Fibroblast of lung (primary cell): ENCODE measurements around the gene DOCK7. TPM values are rescaled to one million over a fixed set of nuclear protein-coding genes. Genes with fewer than 3 reads are reported as not detected.

Experiments
- DNase-seq, 2 donors: peaks; one replicate each; pipeline versions ENCODE4 v3.0.0 to v3.0.0-alpha.2; 2010; ENCODE audit warnings: low read depth in 2 of 2
- H2AFZ ChIP-seq: 2 replicates; pipeline ENCODE4 v1.5.1; 2012; ENCODE audit warnings: low read length, control low read depth, inconsistent platforms
- H3K27ac ChIP-seq: 2 replicates; pipeline ENCODE4 v1.5.1; 2011; ENCODE audit warnings: low read length, control low read depth; ENCODE audit not compliant: insufficient read depth
- H3K27me3 ChIP-seq: 2 replicates; pipeline ENCODE4 v1.5.1; 2011; ENCODE audit warnings: mild to moderate bottlenecking, low read length; ENCODE audit not compliant: control insufficient read depth, insufficient read depth
- H3K36me3 ChIP-seq: 2 replicates; pipeline ENCODE4 v1.5.1; 2011; ENCODE audit warnings: low read length; ENCODE audit not compliant: control insufficient read depth, insufficient read depth
- H3K4me1 ChIP-seq: 2 replicates; pipeline ENCODE4 v1.5.1; 2011; ENCODE audit warnings: low read length; ENCODE audit not compliant: control insufficient read depth, insufficient read depth; ENCODE audit errors: extremely low read depth
- H3K4me2 ChIP-seq: 2 replicates; pipeline ENCODE4 v1.5.1; 2011; ENCODE audit warnings: low read length, control low read depth; ENCODE audit not compliant: insufficient read depth; ENCODE audit errors: extremely low read depth
- H3K4me3 ChIP-seq, 4 experiments: fragments of 200-600 bp in 1 of 4; sonication (generic) in 1 of 4; replicated peaks in 1 of 4; 2 replicates each; pipeline ENCODE4 v1.5.1; 2011 to 2016; ENCODE audit warnings: low read length in 4 of 4, low read depth in 3 of 4, mild to moderate bottlenecking in 3 of 4, control low read depth in 2 of 4, inconsistent platforms in 1 of 4, mixed read lengths in 1 of 4; ENCODE audit not compliant: insufficient read depth in 1 of 4; ENCODE audit errors: control extremely low read depth in 1 of 4
- H3K79me2 ChIP-seq: 2 replicates; pipeline ENCODE4 v1.5.1; 2012; ENCODE audit warnings: mild to moderate bottlenecking, low read length, inconsistent platforms; ENCODE audit not compliant: control insufficient read depth, insufficient read depth
- H3K9ac ChIP-seq: 2 replicates; pipeline ENCODE4 v1.5.1; 2011; ENCODE audit warnings: mild to moderate bottlenecking, low read length, control low read depth; ENCODE audit not compliant: insufficient read depth
- H3K9me3 ChIP-seq: 2 replicates; pipeline ENCODE4 v1.5.1; 2012; ENCODE audit warnings: low read depth, low read length; ENCODE audit not compliant: control insufficient read depth, insufficient read depth
- H4K20me1 ChIP-seq: 2 replicates; pipeline ENCODE4 v1.5.1; 2011; ENCODE audit warnings: low read length; ENCODE audit not compliant: control insufficient read depth, insufficient read depth; ENCODE audit errors: extremely low read depth
- EZH2 ChIP-seq: IDR thresholded peaks from 2 replicates; pipeline ENCODE4 v1.5.1; 2012; ENCODE audit warnings: low read length, control low read depth, mild to moderate bottlenecking; ENCODE audit errors: missing control alignments
- polyA plus RNA-seq, 2 donors: library from polyadenylated mRNA; depleted of rRNA in 1 of 2; stranded (reverse) in 1 of 2; unstranded in 1 of 2; fragments of >200 nt; gene quantifications; 2 replicates each; pipeline ENCODE4 v1.2.1, GENCODE V29; 2011 to 2012; ENCODE audit warnings: missing spikeins in 1 of 2
- total RNA-seq: library from RNA; depleted of rRNA; stranded (reverse); fragments of >200 nt; gene quantifications from 2 replicates; pipeline ENCODE4 v1.2.1, GENCODE V29; 2014
- TF ChIP-seq, protein P1 (sequence below), 2 donors: IDR thresholded peaks in 1 of 2; conservative IDR thresholded peaks in 1 of 2; 1 replicate in 1 of 2; 2 replicates in 1 of 2; pipeline ENCODE4 v1.5.1; 2011 to 2012; ENCODE audit warnings: low read length in 2 of 2, control low read depth in 1 of 2, inconsistent platforms in 1 of 2, low read depth in 1 of 2, mild to moderate bottlenecking in 1 of 2

The DOCK7 gene
- total and polyA plus RNA-seq, 2 donors (not counting 1 experiment from before 2014, with no cell fraction given), result 66.5 to 153 TPM

DNA sequence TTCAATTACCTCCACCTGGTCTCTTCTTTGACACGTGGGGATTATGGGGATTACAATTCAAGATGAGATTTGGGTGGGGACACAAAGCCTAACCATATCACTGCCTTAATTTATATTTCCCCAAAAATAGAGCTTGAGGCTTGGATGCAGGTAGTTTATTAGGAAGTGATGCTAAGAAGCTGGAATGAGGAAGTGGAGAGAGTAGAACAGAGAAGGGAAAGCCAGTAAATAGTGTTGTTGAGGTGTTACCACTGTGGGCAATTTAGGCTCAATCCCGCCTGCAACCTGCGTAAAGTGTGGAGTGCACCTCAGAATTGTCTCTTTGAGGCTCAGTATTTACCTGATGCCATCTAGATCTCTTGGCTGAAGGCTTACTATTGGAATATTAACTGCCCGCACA lies 4.9 kb upstream of the DOCK7 start:
- TF ChIP-seq EZH2, result no peak
- TF ChIP-seq, protein P1, sequence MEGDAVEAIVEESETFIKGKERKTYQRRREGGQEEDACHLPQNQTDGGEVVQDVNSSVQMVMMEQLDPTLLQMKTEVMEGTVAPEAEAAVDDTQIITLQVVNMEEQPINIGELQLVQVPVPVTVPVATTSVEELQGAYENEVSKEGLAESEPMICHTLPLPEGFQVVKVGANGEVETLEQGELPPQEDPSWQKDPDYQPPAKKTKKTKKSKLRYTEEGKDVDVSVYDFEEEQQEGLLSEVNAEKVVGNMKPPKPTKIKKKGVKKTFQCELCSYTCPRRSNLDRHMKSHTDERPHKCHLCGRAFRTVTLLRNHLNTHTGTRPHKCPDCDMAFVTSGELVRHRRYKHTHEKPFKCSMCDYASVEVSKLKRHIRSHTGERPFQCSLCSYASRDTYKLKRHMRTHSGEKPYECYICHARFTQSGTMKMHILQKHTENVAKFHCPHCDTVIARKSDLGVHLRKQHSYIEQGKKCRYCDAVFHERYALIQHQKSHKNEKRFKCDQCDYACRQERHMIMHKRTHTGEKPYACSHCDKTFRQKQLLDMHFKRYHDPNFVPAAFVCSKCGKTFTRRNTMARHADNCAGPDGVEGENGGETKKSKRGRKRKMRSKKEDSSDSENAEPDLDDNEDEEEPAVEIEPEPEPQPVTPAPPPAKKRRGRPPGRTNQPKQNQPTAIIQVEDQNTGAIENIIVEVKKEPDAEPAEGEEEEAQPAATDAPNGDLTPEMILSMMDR (conservative IDR thresholded peaks at IDR 0.05 in 1 of 2, IDR thresholded peaks at IDR 0.05 in 1 of 2; ENCODE audit: low read depth in 1 of 2, low read length in 2 of 2), result no peak
- H3K27me3 ChIP-seq, result no peaks in the 10 kb centered on the region
- DNase-seq, result no peak

DNA sequence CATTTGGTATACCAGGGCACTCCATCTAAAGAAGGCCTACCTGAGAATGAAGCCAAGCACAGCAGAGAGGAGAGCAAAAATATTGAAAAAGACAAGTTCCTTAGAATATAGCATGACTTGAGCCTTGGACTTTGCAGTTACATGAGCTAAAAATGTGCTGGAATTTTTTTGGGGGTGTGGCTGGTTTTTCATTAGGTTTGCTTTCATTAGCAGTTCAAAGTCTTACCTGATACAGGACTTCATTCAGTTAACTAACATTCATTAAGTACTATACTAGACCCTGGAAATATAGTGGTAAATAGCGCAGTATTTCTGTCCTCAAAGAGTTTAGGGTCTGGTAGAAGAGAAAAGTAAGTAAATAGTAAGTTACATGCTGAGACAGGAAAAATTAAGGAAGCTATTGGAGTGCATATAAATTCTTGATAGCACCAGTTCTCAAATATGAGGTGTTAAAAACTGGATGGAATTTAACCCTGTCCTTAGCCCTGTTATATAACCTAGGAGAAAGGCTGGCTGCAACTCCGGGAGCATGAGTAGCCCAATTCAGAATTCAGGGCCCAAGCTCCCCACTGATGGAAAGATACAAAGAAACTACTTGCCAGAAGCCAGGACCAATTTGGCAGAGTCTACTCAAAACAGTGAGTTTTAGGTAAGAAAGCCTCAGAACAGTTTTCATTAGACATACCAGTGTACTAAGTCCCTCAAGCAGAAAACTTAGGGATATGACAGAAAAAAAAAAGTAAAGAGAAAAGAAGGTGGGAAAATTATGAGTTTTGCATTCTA lies 3.1 kb upstream of the DOCK7 start:
- Histone ChIP-seq H2AFZ (no peak overlapping the region), H3K9me3 (no peaks in the 10 kb centered on the region), H3K27ac (peak overlapping the region; percentile 70), H4K20me1 (no peaks in the 10 kb centered on the region), H3K9ac (no peak overlapping the region), H3K79me2 (peaks cover 13% of the 10 kb centered on the region), H3K36me3 (no peaks in the 10 kb centered on the region), H3K27me3 (no peaks in the 10 kb centered on the region), H3K4me3 (no peak overlapping the region), H3K4me2 (peak overlapping the region; percentile 55), H3K4me1 (peaks cover 14% of the 10 kb centered on the region)
- no peak for DNase-seq
- TF ChIP-seq, protein P1 (conservative IDR thresholded peaks at IDR 0.05 in 1 of 2, IDR thresholded peaks at IDR 0.05 in 1 of 2; ENCODE audit: low read depth in 1 of 2, low read length in 2 of 2), result no peak
- TF ChIP-seq EZH2, result no peak

More for the DNA sequence above, 4.9 kb upstream of the DOCK7 start:
- no peaks in the 10 kb centered on the region for H3K36me3 ChIP-seq
- no peak overlapping the region for H3K4me2 ChIP-seq
- H3K9ac ChIP-seq, result no peak overlapping the region
- peaks cover 11% of the 10 kb centered on the region for H3K4me1 ChIP-seq
- H3K79me2 ChIP-seq, result no peaks in the 10 kb centered on the region
- no peak overlapping the region for H2AFZ ChIP-seq
- H3K9me3 ChIP-seq, result no peaks in the 10 kb centered on the region
- no peak overlapping the region for H3K27ac ChIP-seq
- H4K20me1 ChIP-seq, result no peaks in the 10 kb centered on the region
- no peak overlapping the region for H3K4me3 ChIP-seq

DNA sequence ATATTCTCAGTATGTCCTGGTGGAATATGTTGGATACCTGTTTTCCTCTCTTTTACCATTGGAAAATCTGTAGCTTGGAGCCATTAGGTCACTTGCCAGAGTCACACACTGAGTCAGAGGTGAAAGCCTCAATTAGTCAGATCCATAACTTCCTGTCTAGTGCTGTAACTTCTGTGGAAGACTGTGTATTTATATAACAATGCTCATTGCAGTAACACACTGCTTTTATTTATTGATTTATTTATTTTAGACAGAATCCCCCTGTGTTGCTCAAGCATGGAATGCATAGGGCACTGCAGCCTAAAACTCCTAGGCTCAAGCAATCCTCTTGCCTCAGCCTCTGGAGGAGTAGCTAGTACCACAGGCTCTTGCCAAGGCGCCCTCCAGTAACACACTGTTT lies 1.3 kb upstream of the DOCK7 start:
- Histone ChIP-seq H3K4me2 (peak overlapping the region; percentile 61), H3K4me3 (peak overlapping the region; percentile 8 to 81 (median 40)), H4K20me1 (no peaks in the 10 kb centered on the region), H3K9me3 (no peaks in the 10 kb centered on the region), H3K27me3 (no peaks in the 10 kb centered on the region), H3K9ac (no peak overlapping the region), H3K27ac (peak overlapping the region; percentile 70), H3K4me1 (peaks cover 16% of the 10 kb centered on the region), H3K79me2 (peaks cover 27% of the 10 kb centered on the region), H2AFZ (no peak overlapping the region), H3K36me3 (no peaks in the 10 kb centered on the region)
- TF ChIP-seq, protein P1 (conservative IDR thresholded peaks at IDR 0.05 in 1 of 2, IDR thresholded peaks at IDR 0.05 in 1 of 2; ENCODE audit: low read depth in 1 of 2, low read length in 2 of 2), result no peak
- TF ChIP-seq EZH2, result no peak
- peak; percentile 80 to 82 for DNase-seq
